Measurements from ENCODE around the gene TMEM217.

The TMEM217 gene

DNA sequence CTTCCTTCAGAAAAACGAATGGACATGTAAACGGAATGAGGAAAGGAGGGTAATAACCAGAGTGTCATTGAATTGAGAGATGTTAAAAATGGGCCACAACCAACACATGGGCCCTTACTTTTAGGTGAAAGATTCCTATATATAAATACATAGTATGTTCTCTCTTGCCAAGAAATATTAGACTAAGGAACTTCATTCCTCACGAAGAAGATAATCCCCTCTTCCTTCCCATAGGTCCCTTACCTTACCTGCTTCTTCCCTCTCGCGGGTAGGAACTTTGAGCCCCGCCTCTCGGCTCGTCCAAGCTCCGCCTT, 667 bp downstream of the TMEM217 start:
- TF ChIP-seq, protein P1, sequence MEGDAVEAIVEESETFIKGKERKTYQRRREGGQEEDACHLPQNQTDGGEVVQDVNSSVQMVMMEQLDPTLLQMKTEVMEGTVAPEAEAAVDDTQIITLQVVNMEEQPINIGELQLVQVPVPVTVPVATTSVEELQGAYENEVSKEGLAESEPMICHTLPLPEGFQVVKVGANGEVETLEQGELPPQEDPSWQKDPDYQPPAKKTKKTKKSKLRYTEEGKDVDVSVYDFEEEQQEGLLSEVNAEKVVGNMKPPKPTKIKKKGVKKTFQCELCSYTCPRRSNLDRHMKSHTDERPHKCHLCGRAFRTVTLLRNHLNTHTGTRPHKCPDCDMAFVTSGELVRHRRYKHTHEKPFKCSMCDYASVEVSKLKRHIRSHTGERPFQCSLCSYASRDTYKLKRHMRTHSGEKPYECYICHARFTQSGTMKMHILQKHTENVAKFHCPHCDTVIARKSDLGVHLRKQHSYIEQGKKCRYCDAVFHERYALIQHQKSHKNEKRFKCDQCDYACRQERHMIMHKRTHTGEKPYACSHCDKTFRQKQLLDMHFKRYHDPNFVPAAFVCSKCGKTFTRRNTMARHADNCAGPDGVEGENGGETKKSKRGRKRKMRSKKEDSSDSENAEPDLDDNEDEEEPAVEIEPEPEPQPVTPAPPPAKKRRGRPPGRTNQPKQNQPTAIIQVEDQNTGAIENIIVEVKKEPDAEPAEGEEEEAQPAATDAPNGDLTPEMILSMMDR (IDR thresholded peaks at IDR 0.05; ENCODE audit: low read length) = no peak
- no peak for TF ChIP-seq EZH2 (optimal IDR thresholded peaks at IDR 0.05; ENCODE audit: low read depth, low read length)
- no peak for TF ChIP-seq EZH2phosphoT487 (IDR thresholded peaks at IDR 0.05; ENCODE audit: low read length)
- Histone ChIP-seq H3K4me3 (ENCODE audit: low read length) (peak overlapping the region; percentile 100), H3K4me2 (ENCODE audit: low read depth, low read length) (peak overlapping the region; percentile 58; the same call in 1 of the 2 replicates), H3K79me2 (ENCODE audit: low read length) (peaks cover 31% of the 10 kb centered on the region), H2AFZ (ENCODE audit: low read length) (peak overlapping the region; percentile 99), H3K4me1 (ENCODE audit: low read length) (peaks cover 23% of the 10 kb centered on the region), H3K27me3 (replicated peaks; ENCODE audit: insufficient read depth, low read length) (no peaks in the 10 kb centered on the region), H4K20me1 (ENCODE audit: insufficient read depth, low read length) (no peaks in the 10 kb centered on the region), H3K27ac (ENCODE audit: low read length) (no peak overlapping the region), H3K36me3 (replicated peaks; ENCODE audit: insufficient read depth, low read length) (no peaks in the 10 kb centered on the region), H3K9me2 (replicated peaks; ENCODE audit: insufficient read depth, low read length) (no peaks in the 10 kb centered on the region), H3K9ac (ENCODE audit: low read length) (no peak overlapping the region), H3F3A (ENCODE audit: insufficient read depth, low read length) (peaks cover 11% of the 10 kb centered on the region), H3K9me3 (replicated peaks; ENCODE audit: insufficient read depth, low read length) (no peaks in the 10 kb centered on the region)
- no peak for DNase-seq

DNA sequence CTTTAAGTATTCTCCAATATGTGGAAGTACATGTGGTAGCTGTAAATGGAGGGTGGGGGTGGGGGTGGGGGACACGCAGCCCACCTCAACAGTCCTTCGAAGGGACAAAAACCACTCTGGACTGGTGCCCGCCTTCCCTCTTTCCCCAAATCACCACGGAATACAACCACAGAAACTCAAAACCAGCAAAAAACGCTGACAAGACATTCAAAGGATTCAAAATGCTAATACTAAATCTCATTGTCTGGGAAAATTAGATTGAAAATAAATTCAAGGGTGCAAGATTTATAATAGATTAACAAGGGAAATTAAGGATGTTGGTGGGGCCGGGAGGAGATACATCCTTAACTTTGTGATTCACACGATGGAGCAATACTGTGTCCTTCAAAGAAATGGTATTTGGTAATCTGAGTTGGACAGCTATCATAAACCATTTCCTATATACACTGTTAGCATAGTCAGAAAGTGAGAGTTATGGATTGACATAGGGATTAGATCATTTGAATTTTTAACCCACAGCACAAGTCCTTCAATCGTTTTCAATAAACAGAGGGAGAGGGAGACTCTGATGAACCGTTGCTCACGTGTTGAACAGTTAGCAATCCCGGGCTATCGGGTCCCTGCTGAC, 1.1 kb downstream of the TMEM217 start:
- DNase-seq = no peak
- peak overlapping the region; percentile 100; the same call in 1 of the 2 replicates for H3K4me3 ChIP-seq (ENCODE audit: low read length)
- no peaks in the 10 kb centered on the region for H3K9me3 ChIP-seq (replicated peaks; ENCODE audit: insufficient read depth, low read length)
- TF ChIP-seq EZH2 (optimal IDR thresholded peaks at IDR 0.05; ENCODE audit: low read depth, low read length) = no peak
- TF ChIP-seq, protein P1 (IDR thresholded peaks at IDR 0.05; ENCODE audit: low read length) = no peak
- no peak for TF ChIP-seq EZH2phosphoT487 (IDR thresholded peaks at IDR 0.05; ENCODE audit: low read length)
- no peak overlapping the region for H3K27ac ChIP-seq (ENCODE audit: low read length)
- peak overlapping the region; percentile 99 for H2AFZ ChIP-seq (ENCODE audit: low read length)
- peak overlapping the region; percentile 58; the same call in 1 of the 2 replicates for H3K4me2 ChIP-seq (ENCODE audit: low read depth, low read length)
- no peaks in the 10 kb centered on the region for H3K9me2 ChIP-seq (replicated peaks; ENCODE audit: insufficient read depth, low read length)
- peaks cover 11% of the 10 kb centered on the region for H3F3A ChIP-seq (ENCODE audit: insufficient read depth, low read length)
- H3K36me3 ChIP-seq (replicated peaks; ENCODE audit: insufficient read depth, low read length) = no peaks in the 10 kb centered on the region
- H3K9ac ChIP-seq (ENCODE audit: low read length) = no peak overlapping the region
- peaks cover 29% of the 10 kb centered on the region for H3K79me2 ChIP-seq (ENCODE audit: low read length)
- H4K20me1 ChIP-seq (ENCODE audit: insufficient read depth, low read length) = no peaks in the 10 kb centered on the region
- no peaks in the 10 kb centered on the region for H3K27me3 ChIP-seq (replicated peaks; ENCODE audit: insufficient read depth, low read length)
- peaks cover 23% of the 10 kb centered on the region for H3K4me1 ChIP-seq (ENCODE audit: low read length)

DNA sequence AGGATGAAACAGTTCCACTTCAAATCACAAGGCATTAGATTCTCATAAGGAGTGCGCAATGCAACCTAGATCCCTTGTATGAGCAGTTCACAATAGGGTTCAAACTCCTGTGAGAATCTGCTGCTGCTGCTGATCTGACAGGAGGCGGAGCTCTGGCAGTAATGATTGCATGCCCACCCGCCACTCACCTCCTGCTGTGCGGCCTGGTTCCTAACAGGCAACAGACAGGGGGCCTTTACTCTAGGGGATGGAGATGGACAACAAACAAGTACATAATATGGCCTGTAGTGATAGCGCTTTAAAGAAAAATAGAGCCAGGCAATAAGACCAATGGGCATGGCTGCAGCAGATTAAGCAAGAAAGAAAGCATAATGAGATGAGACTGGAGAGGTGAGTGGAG, 3.1 kb downstream of the TMEM217 start:
- no peak overlapping the region for H3K4me2 ChIP-seq (ENCODE audit: low read depth, low read length)
- no peak overlapping the region for H2AFZ ChIP-seq (ENCODE audit: low read length)
- H3F3A ChIP-seq (ENCODE audit: insufficient read depth, low read length) = peaks cover 6% of the 10 kb centered on the region; the same call in 1 of the 2 replicates
- H3K27ac ChIP-seq (ENCODE audit: low read length) = no peak overlapping the region
- H3K9me3 ChIP-seq (replicated peaks; ENCODE audit: insufficient read depth, low read length) = no peaks in the 10 kb centered on the region
- no peaks in the 10 kb centered on the region for H3K9me2 ChIP-seq (replicated peaks; ENCODE audit: insufficient read depth, low read length)
- peaks cover 19% of the 10 kb centered on the region for H3K4me1 ChIP-seq (ENCODE audit: low read length)
- H3K36me3 ChIP-seq (replicated peaks; ENCODE audit: insufficient read depth, low read length) = no peaks in the 10 kb centered on the region
- no peak overlapping the region for H3K4me3 ChIP-seq (ENCODE audit: low read length)
- H4K20me1 ChIP-seq (ENCODE audit: insufficient read depth, low read length) = no peaks in the 10 kb centered on the region
- no peak overlapping the region for H3K9ac ChIP-seq (ENCODE audit: low read length)
- no peak for DNase-seq
- peaks cover 16% of the 10 kb centered on the region for H3K79me2 ChIP-seq (ENCODE audit: low read length)
- TF ChIP-seq, protein P1 (IDR thresholded peaks at IDR 0.05; ENCODE audit: low read length) = no peak
- TF ChIP-seq EZH2 (optimal IDR thresholded peaks at IDR 0.05; ENCODE audit: low read depth, low read length) = no peak
- no peak for TF ChIP-seq EZH2phosphoT487 (IDR thresholded peaks at IDR 0.05; ENCODE audit: low read length)
- no peaks in the 10 kb centered on the region for H3K27me3 ChIP-seq (replicated peaks; ENCODE audit: insufficient read depth, low read length)

Measured in MM.1S (cell line).